ENCODE measurements around the gene ZSCAN5A.

DNA sequence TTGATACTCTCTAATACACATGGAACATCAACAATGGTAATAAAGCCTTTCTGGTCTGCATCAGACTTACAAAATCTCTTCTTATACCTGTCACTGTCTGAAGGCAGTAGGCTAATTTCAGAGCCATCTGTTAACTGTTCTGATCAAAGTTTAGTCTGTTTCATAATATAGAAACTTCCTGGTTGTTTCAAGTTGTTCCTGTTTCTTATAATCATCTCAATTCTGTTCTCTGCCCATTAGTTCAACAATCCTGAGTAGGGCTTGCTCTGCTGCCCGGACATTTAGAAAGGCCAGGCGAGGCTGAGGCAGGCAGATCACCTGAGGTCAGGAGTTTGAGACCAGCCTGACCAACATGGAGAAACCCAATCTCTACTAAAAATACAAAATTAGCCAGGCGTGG lies 5.4 kb upstream of the ZSCAN5A start:
- no peak for TF ChIP-seq CTCF (IDR thresholded peaks at IDR 0.05)
- no peak for TF ChIP-seq POLR2A (IDR thresholded peaks at IDR 0.05)

Measured in uterus (tissue), 2 donors.